ACHN (cell line): ENCODE results near the gene PHF11.

Experiments used
- DNase-seq: peaks from one replicate; pipeline ENCODE4 v3.0.0-alpha.2; 2015
- in situ Hi-C: cut with HindIII; loops from 2 replicates; pipeline ENCODE4 v1.10.0; 2017; ENCODE audit warnings: low sequenced_read_pairs, low pct_ligation_motif_present, low pct_unique_long_range_greater_than_20kb

Gene PHF11

DNA sequence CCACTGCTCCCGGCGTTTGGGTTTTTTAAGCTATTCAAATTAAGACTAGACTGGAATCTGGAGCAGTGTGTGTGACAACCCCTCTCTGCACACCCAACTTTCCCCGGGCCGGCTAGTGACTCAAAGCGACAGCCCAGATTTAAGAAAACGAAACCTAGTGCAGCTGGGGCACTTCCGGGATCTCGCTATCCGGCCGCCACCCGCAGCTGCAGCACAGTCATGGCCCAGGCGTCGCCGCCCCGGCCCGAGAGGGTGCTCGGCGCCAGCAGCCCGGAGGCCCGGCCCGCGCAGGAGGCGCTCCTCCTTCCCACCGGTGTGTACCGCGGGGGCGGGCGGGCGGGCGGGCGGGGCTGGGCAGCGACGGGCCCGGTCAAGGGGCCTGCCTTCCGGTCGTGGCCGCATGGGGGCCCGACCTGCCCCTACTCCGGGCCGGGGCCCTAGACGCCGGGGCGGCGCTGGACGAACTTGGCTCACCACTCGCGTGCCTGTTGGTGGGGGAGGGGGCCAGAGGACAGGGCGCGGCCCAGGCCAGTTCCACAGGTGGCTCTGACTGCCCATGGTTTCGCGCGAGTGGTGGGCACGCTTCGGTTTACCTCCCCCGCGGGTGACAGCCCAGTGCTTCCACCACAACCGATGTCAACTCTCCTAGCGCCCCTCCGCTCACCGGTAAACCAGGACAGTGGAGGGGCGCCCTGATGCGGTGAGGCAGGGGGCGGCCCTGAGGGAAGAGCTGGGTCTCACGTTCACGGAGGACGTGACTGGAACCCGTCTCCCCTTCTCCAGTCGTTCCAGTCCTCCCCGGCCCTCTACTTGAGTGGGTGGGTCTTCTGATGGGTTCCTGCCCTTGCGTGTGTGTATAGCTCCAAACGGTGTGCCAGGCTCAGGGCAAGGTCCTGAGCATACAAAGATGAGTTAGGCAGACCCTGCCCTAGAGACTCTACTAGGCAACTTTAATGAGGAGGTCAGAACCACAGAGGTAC lies at the start of gene PHF11:
TSS of gene PHF11 (plus strand) at position 171 of the 980 bp plus-strand sequence. CDS start at position 220, 49 bp downstream.
- in situ Hi-C loops = no loop called here
- peak; percentile 71 for DNase-seq

DNA sequence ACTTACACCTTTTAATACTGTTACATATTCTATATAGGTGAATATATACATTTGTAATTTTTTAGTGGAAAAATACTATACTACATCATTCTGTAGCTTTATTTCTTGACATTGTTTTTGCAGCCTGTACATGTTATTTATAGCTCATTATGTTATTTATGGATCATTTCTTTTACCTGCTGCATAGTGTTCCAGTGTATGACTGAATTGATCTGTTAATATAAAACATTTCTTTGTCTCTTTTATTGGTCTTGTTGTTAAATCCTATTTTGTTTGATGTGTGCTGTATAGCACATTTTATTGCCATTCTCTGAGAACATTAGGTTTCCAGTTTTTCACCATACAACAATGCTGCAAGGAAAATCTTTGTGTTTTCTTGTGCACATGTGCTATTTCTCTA lies 49.3 kb upstream of the PHF11 start:
- in situ Hi-C loops = loop anchor here (25.0 kb wide), 1 partner anchor 159 kb away; no protein-coding TSS in a partner anchor

DNA sequence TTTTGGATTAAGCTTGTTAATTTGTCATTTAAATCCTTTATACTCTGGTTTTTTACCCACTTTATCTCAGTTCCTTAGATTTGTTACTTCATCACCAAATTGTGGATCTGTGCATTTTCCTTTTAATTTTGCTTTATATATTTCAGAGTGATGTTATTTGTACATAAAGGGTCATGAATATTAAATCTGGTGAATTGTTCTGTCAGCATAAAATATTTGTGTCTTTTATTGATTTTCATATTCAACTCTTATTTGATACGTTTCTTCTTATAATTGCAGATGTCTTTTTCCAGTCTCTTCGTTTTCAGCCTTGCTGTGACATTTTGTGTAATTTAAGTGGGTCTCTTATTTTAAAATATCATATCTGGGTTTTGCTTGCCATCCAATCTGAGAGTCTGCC lies 47.0 kb upstream of the PHF11 start:
- no peak for DNase-seq
- in situ Hi-C loops = loop anchor here (25.0 kb wide), 1 partner anchor 161 kb away; no protein-coding TSS in a partner anchor

More for the DNA sequence above, 49.3 kb upstream of the PHF11 start:
- DNase-seq = no peak

DNA sequence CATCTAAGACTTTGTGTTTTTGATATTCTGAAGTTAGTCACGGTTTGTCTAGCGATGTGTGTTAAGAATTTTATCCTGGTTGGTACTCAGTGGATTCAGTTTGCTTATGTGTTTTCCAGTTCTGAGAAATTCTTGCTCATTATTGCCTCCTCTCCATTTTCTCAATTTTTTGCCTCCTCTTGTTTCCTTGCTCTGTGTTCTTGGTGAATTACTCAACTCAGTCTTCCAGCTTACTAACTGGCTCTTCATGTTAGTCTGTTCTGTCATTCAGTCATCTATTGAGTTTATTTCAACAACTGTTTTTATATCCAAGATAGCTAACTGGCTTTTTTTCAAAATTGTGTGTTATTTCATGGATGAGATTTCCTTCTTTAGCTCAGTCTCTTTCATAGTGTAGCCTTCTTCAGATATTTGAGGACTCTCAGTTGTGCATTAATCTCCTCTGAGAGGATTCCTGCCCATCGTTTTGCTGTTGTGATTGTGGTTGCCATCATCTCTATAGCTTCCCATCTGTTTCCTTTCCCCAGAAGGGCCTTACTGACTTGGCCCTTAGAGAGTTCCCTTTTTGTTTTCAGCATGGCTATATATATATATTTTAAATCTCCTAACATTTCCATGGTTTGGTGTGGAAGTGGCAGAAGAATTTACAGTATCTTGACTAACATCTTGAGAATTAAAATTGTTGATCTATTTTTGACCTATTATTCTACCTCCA lies 45.5 kb upstream of the PHF11 start:
- in situ Hi-C loops = no loop called here
- no peak for DNase-seq

DNA sequence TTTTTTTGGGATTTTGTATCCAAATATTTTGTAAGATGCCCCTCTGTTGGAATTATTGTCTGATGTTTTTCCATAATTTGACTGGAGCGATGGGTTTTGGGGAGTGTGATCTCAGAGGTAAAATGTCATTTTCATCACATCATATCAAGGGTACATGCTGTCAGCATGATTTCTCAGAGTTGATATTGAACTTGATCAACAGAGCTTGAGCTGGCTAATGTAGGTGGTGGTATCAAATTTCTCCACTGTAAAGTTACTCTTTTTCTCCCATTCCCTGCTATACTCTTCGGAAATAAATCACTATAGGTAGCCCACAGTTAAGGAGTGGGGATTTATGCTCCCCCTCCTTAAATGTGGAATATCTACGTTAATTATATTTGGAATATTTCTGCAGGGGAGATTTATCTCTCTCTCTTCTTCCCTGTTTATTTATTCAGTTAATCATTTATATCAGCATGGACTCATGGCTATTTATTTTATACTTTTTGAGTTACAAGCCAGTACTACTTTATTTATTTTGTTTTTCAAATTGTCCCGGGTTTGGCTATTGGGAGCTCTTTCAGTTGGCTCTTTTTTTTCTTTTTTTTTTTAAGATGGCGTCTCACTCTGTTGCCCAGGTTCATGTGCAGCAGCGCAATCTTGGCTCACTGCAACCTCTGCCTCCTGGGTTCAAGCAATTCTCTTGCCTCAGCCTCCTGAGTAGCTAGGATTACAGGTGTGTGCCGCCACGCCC lies 42.9 kb upstream of the PHF11 start:
- no peak for DNase-seq
- in situ Hi-C loops = no loop called here

DNA sequence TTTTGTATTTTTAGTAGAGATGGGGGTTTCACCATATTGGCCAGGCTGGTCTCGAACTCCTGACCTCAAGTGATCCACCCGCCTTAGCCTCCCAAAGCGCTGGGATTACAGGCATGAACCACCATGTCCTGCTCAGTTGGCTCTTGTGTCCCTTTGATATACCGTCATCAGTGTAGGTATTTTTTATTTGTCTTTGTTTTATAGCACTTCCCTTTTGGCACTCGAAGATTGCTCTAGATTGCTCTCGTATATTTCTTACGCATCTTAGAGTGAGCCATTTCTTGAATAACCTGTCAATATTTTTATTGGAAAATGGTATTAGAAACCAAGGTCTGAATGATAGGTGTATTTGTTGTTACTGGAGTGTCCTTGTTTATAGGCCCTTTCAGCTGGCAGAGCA lies 42.3 kb upstream of the PHF11 start:
- no peak for DNase-seq
- in situ Hi-C loops = no loop called here

DNA sequence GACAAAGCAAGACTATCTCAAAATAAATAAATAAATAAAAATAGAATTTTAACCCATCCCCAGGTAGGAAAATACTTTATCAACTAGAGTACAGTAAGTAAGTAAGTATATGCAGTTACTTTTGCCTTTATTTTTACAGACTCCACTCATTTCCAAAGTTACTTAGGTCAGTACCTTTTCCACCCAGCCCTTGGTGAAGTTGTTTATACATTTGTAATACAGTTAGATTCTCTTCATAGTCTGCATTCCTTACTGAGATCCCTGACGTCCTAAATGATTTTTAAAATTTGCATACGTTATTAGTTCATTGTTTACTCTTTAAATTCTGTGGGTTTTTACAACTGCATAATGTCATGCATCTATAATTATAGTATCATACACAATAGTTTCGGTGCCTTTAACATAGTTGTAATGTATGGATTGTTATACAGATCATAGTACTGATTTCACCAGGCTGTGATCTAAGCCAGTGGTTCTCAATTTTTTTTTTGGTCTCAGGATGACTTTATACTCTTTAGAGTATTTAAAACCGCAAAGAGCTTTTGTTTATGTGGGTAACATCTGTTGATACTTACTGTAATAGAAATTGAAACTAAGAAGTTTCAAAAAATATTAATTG lies 41.3 kb upstream of the PHF11 start:
- in situ Hi-C loops = no loop called here
- no peak for DNase-seq

DNA sequence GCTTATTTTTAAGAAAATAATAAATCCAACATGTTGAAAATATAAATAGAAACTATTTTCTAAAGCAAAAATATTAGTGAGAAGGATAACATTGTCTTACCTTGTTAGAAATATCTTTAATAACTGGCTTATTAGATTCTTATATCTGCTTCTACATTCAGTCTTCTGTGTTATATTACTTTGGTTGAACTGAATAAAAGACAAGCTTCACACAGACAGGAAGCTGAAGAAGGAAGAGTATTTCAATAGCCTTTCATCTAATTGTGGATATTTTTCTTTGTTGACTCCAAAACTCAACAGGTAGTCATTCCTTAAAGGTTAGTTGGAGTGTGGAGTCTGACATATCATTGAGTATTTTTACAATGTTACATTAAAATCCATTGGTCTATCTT lies 40.8 kb upstream of the PHF11 start:
- in situ Hi-C loops = no loop called here
- no peak for DNase-seq

DNA sequence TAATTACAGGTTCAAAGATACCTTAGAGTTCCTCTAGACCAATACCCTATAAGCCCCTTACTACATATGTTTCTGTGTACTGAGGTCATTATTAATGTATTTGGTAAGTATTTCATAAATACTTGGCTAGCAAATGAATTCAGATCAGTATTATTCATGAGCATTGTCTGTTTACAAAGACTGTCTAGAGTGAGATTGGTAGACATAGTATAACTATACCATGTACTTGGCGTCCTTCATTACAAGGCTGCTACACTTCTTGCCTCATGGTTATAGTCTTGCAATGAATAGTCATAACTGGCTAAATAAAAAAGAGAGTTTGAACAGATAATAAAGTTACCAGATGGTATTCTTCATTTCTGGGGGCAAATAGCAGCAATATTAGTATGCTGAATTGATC lies 39.6 kb upstream of the PHF11 start:
- in situ Hi-C loops = no loop called here
- no peak for DNase-seq

DNA sequence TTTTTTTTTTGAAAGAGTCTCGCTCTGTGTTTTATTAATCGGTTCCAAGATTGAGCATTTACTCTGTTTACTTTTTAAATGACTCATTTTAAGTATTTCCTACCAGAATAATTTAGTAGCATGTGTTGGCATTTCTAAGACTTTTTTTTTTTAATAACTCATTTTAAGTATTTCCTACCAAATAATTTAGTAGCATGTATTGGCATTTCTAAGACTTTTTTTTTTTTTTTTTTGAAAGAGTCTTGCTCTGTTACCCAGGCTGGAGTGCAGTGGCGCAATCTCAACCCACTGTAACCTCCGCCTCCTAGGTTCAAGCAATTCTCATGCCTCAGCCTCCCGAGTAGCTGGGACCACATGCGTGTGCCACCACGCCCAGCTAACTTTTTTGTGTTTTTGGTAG lies 38.5 kb upstream of the PHF11 start:
- DNase-seq = no peak
- in situ Hi-C loops = no loop called here

DNA sequence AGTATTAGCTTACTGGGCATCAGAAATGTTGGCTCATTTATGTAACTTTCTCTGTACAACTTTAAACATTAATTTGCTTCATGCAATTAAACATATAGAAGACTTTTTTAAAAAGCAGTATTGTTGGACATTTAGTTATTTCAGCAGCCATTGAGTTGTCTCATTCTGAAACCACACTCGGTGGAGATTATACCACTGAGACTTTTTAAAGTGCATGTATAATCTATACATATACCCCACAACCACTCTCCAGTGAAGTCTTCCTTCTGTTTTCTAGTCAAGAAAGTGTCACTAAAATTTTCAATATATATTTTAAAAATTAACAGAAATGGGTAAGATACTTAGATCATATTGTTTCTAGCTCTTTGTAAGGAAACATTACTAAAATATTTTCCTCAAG lies 36.2 kb upstream of the PHF11 start:
- no peak for DNase-seq
- in situ Hi-C loops = no loop called here

DNA sequence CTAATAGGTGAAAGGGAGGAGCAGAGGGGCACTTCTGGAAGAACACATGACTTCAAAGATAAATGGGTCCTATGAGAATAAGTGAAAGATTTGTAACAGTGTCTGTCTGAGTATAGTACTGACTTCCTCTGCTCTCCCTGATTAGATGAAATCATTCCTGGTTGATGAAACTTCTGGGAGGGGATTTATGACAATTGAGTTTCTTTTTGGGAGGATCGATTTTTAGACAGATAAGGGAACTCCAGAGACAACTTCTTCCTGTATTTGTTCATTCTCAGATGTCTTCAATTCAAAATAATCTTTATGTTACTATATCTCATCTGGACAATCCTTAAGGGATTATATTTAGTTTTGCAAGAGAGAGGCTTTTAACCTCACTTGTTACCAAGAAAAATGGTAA lies 31.7 kb upstream of the PHF11 start:
- no peak for DNase-seq
- in situ Hi-C loops = no loop called here

DNA sequence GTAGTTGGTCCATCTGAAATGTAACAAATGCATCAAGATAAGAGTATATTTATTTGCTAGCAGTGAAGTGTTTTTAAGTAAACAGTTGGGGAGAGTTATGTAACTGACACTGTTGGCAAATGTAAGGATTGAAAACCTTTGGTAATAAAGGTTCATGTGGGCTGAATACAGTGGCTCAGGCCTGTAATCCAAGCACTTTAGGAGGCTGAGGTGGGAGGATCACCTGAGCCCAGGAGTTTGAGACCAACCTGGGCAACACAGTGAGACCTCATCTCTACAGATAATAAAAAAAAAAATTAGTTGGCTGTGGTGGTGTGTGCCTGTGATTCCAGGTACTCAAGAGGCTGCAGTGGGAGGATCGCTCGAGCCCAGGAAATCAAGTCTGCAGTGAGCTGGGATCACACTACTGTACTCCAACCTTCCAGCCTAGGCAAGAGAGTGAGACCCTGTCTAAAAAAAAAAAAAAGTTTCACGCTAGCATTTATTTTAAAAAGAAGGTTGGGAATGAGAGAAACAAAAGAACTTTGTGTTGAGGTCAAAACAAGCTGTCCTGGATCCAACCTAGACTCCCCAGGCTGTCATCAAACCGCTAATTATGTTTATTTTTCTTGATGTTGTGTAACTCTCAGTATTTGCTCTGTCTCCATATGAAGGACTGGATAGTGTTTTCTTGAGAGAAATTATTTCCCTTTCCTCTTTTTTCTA lies 31.0 kb upstream of the PHF11 start:
- in situ Hi-C loops = no loop called here

DNA sequence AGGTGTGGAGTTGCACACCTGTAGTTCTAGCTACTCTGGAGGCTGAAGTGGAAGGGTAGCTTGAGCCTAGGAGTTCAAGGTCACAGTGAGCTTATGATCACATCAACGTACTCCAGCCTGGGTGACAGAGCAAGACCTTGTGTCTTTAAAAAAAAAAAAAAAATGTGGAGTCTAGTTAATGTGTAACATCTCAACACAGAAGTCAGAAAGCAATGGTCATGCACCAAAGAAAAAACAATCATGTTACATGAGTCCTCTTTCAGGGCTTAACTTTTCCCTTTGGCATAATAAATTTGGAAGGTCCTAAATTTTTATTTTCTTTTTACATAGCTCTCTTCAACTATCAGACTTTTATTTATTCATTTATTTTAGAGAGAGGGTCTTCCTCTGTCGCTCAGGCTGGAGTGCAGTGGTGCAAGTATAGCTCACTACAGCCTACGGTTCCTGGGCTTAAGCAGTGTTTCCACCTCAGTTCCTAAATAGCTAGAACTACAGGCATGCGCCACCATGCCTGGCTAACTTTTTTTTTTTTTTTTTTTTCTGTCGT lies 29.4 kb upstream of the PHF11 start:
- DNase-seq = peak; percentile 56
- in situ Hi-C loops = no loop called here

More for the DNA sequence above, 31.0 kb upstream of the PHF11 start:
- DNase-seq = no peak

DNA sequence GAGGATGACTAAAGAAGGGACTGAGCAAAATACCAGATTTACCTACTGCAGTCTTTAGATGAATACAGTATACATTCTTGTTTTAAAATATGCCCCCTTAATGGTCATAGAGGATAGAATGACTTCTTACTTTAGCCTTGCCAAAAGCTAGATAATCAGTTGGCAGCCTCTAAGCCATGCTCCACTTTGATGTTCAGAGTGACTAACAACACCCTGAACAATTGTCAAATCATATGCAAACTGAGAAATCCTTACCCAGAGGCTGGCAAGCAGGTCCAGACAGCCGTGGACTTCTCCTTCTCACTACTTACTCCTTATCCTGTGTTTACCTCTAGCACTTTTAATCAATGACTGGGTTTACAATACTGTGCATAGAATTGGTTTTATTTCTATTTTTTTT lies 23.6 kb upstream of the PHF11 start:
- no peak for DNase-seq
- in situ Hi-C loops = no loop called here

DNA sequence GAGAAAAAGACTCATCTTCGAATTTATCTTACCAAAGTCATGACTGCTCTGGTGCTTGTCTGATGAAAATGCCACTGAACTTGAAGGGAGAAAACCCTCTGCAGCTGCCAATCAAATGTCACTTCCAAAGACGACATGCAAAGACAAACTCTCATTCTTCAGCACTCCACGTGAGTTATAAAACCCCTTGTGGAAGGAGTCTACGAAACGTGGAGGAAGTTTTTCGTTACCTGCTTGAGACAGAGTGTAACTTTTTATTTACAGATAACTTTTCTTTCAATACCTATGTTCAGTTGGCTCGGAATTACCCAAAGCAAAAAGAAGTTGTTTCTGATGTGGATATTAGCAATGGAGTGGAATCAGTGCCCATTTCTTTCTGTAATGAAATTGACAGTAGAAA lies 19.2 kb upstream of the PHF11 start:
- in situ Hi-C loops = no loop called here
- no peak for DNase-seq

DNA sequence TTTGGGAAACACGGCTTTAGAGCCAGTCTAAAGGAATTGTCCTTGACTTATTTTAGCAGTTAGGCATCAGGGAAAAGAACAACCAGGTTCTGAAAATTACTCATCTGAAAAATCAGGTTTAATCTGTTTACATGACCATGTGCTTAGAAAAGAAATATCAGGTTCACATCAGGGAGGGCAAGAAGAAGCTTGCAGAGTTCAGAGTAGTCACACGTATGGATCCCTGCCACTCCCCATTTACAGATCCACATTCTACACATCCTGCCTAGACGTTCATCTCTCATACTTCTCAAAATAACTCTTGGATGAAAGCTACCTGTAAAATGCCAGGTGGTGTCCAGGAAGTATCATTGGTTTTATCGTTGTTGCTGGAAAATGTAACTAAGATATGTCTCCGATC lies 14.0 kb upstream of the PHF11 start:
- no peak for DNase-seq
- in situ Hi-C loops = no loop called here

DNA sequence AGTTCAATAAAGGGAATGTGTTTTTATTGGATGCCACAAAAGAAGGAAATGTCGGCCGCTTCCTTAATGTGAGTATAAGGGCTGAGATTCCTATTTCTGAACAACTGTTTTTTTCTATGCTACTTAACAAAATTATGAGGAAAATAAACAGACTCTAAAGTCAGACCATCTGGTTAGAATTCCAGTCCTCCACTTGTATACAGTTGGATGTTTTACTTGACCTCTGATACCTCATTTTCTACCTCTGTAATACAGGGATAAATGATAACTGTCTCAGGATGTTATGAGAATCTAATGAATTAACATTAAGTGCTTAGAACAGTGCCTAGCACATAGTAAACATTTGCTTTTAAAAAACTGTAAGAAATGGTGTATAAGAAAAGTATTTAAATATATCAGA lies 7.2 kb upstream of the PHF11 start:
- no peak for DNase-seq
- in situ Hi-C loops = no loop called here
